ENCODE data around the gene AKAP8. TPM values are rescaled to one million over a fixed set of nuclear protein-coding genes. Genes with fewer than 3 reads are reported as not detected.

Gene AKAP8
- total and polyA plus RNA-seq, 2 of the 4 experiments (the other 2 are of a cell fraction): 12.2 to 13.4 TPM

GRCh38 chr19:15324791-15325519 lies 54.6 kb downstream of the AKAP8 start (continued):
- TF ChIP-seq RAD21 (IDR thresholded peaks at IDR 0.05; ENCODE audit: low read length): no peak
- no peak for TF ChIP-seq SMC3 (IDR thresholded peaks at IDR 0.05; ENCODE audit: low read depth, low read length)
- TF ChIP-seq CHD1 (IDR thresholded peaks at IDR 0.05; ENCODE audit: low read depth, low read length): no peak
- no peak for TF ChIP-seq NFE2L2 (IDR thresholded peaks at IDR 0.05; ENCODE audit: low read depth, low read length)
- no peak for TF ChIP-seq MAFK (IDR thresholded peaks at IDR 0.05; ENCODE audit: low read depth, low read length)

All from IMR-90 (cell line).